CD4-positive, alpha-beta T cell treated with Interleukin-4 for 4 hours (primary cell): Measurements from ENCODE around the gene NSUN5.
"Not testable (repeated sequence)": the region's sequence is repeated elsewhere in the genome, so short reads cannot be mapped to it uniquely, and the experiment has no call there.

Experiments
- DNase-seq: peaks from one replicate; pipeline ENCODE4 v3.0.0-alpha.2; 2020

NSUN5 gene

DNA sequence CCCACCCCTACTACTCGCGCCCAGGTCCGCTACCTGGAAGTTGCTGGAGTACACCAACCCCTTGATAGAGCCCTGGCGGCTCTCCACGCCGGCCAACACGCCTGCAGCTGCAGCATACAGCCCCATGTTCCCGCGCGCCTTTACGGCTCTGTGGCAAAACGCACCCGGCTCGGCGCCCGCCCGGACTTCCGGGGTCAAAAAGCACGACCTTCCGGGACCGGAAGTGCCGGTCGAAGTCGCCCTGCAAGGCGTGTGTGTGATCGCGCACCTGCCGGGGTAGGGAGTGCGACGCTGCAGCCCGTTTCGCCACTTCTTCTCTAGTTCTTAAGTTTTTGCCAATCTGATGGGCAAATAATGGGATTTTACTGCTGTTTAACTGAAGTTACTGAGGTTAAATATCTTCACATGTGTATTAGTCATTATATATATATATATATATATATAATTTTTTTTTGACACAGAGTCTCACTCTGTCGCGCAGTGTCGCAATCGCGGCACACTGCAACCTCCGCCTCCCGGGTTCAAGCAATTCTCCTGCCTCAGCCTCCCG is at the start of gene NSUN5:
Gene NSUN5, minus strand, starts transcription at position 162 of the 550 bp plus-strand sequence. Its CDS starts 36 bp downstream, at position 126.
- peak; percentile 91 for DNase-seq

- DNase-seq = no peak
Observed at GRCh38 chr7:73356159-73356558, 47.5 kb upstream of the NSUN5 start.

GRCh38 chr7:73354821-73355220 is 46.2 kb upstream of the NSUN5 start:
- DNase-seq = no peak

DNA sequence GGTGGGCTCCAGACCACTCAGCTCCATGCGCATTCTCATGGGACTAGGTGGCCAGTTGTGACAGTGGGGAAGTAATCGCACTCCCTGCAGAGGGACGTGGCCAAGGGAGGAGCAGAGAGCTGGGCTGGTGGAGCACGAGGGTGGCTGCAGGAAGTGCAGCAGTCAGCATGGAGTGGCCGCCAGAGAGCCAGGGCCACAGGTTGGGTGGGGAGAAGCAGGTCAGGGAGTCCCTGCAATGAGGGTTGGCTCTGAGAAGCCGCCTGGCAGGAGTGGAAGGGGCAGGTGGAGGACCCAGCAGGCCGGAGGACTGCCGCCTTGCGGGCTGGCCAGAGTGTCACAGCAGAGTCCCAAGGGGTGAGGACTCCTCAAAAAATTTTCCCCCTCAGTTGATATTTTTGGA is 45.6 kb upstream of the NSUN5 start:
- DNase-seq = no peak

- no peak for DNase-seq
Observed at GRCh38 chr7:73353243-73353642, 44.6 kb upstream of the NSUN5 start.

DNA sequence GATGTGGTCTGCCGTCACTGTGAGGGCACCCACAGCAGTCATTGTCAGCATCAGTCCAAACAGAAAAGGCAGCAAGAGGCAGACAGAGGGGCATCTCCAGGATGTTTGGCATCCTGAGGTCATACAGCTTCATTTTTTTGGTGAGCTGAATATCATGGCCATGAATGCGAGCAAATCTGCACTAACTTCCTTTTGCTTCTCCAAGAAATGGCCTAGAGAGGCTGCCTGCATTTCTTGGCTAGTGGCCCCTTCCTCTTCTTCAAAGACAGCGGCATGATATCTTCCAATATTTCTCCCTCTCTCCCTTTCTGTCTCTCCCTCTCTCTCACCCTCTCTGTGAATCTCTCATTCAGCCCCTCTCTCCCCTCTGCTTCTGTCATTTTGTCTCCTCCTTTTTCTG is 44.2 kb upstream of the NSUN5 start:
- no peak for DNase-seq

GRCh38 chr7:73351447-73352167 is 43.0 kb upstream of the NSUN5 start:
- no peak for DNase-seq

- no peak for DNase-seq
Observed at GRCh38 chr7:73350306-73351068, 41.9 kb upstream of the NSUN5 start.

DNA sequence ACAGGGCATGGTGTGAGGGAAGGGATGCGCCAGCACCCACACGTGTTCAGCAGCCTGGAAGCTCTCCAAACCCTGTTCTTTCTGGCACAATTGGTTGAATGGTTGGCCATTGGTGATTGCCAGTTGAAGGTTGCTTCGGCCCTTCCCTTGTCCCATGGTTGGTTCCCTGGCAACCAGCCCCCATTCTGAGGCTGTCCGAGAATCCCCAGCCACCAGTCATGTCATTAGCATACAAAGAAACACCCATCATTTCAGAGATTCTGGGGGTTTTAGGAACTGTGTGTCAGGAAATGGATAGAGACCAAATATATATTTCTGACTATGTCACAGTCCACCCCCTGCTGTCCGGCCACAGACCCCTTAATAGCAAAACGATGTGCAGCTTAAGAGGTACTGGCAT is 41.1 kb upstream of the NSUN5 start:
- no peak for DNase-seq

DNA sequence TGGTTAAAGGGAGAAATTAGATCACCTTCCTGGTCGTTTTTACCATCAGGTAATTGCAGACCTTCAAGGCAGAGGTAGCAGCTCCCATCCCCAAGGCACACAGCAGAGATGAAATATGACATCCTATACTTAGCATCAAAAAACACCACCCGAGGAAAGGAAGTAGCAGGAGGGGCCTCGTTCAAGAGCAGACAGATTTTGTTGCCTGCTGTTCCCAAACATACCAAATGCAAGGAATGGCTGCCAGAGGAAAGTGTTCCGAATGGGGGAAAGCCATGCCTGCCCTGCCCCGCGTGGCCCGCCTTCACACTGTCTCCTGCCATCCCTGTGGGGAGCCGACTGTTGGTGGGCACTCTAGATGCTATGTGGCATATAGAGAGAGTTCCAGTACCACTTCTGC is 37.3 kb upstream of the NSUN5 start:
- DNase-seq = no peak

- DNase-seq = no peak
Observed at GRCh38 chr7:73345538-73345937, 36.9 kb upstream of the NSUN5 start.

DNA sequence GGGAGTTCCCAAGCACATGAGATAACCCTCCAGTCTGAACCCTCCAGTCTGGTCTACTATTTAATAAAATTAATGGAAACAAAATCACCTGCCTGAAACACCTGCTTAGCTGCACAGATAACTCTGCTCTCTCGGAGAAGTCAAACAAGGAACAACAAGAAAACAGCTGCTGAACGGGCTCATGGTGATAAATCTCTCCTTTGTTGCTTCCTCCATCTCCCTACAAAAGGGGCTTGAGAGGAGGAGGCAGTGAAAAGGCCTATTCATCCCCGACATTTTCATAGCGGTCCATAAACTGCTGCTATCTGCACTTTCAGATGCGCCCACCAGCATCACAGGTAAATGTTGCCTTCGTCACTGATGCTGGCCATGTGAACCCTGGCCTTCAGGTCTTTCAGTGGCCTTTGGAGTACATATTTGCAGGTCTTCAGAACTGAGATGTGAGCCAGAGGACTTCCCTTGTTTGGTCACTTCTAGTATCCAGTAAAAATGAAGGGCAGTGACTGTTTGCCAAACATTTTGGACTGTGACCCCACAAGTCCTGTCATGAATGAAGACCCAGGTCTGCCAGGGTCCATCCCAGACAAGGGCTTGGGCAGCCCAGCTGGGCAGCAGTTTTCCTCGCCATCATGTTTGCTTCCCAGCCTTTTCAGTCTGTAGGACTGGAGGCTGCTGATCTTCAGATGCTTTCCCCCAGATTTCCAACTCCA is 35.2 kb upstream of the NSUN5 start:
- no peak for DNase-seq

- DNase-seq = no peak
Observed at GRCh38 chr7:73342645-73343044, 34.0 kb upstream of the NSUN5 start.

GRCh38 chr7:73341877-73342276 is 33.3 kb upstream of the NSUN5 start:
- DNase-seq = no peak

DNA sequence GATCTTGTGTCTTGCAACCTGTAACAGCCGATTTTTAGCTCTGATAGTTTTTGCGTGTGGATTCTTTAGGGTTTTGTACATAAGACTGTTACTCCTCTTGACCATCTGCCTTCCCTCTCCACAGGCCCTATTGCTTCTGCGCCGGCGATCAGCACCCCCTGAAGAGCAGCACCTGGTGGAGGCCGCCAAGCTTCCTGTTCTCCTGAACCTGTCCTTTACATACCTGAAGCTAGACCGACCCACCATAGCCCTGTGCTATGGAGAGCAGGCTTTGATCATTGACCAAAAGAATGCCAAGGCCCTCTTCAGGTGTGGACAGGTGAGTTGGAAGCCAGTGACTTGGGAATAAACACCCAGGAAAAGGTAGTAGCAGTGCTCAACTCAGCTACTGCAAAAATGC is 31.9 kb upstream of the NSUN5 start:
- DNase-seq = no peak

DNA sequence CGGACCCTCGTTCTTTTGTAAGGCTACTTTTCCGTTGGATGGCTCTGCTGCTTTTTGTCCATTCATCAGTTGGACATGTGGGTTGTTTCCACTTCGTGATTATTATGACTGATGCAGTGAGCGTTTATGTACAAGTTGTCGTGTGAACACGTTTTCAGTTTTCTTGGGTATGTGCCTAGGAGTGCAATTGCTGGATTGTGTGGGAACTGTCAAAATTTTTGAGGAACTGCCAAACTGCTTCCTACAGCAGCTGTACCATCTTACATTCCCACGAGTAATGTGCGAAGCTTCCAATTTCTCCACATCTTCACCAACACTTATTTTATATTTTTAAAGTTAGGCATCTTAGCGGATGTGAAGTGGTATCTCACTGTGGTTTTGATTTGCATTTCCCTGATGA is 29.7 kb upstream of the NSUN5 start:
- DNase-seq = no peak

- DNase-seq = no peak
Observed at GRCh38 chr7:73332447-73332846, 23.8 kb upstream of the NSUN5 start.

- DNase-seq = no peak
Observed at GRCh38 chr7:73330772-73331171, 22.1 kb upstream of the NSUN5 start.

GRCh38 chr7:73329861-73330581 is 21.4 kb upstream of the NSUN5 start:
- DNase-seq = no peak

- no peak for DNase-seq
Observed at GRCh38 chr7:73328696-73329095, 20.1 kb upstream of the NSUN5 start.

GRCh38 chr7:73327922-73328321 is 19.3 kb upstream of the NSUN5 start, which contains the start of the genes FKBP6 and TRIM50:
Gene FKBP6, plus strand, starts transcription at chr7:73328161. Its CDS starts 268 bp downstream, at chr7:73328429.
Gene TRIM50, minus strand, starts transcription at chr7:73328082. Its CDS starts 3,295 bp downstream, at chr7:73324787.
- not testable (repeated sequence) for DNase-seq

DNA sequence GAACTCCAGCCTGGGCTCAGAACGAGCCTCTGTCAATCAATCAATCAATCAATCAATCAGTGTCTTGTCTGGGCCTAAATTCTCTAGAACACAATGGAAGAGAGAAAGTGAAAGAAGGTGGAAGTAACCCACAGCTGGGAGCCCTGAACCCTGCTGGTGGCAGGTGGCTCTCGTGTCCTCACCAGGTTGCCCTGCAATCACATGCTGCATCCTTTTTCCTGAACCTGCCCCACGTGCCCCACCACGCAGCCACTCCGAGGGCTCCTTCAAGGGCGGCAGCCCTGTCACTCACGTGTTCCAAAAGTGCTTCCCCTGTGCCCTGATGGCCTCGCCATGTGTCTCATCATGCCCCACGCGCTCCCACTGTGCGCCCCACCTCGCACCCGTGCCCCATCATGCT is 18.8 kb upstream of the NSUN5 start:
- DNase-seq = not testable (repeated sequence)

GRCh38 chr7:73325424-73325823 is 16.8 kb upstream of the NSUN5 start:
- DNase-seq = not testable (repeated sequence)
